HL-60 (cell line): ENCODE data around the gene BMAL1.

Source experiments
- DNase-seq, 2 experiments: peaks; one replicate each; pipeline ENCODE4 v3.0.0-alpha.2; 2010 to 2020; ENCODE audit warnings: low read depth in 1 of 2, low spot score in 1 of 2
- H3K27ac ChIP-seq: fragments of 250-450 bp; sonication (Bioruptor Pico); replicated peaks from 2 replicates; pipeline ENCODE4 v1.5.1; 2020; ENCODE audit warnings: mild to moderate bottlenecking, moderate library complexity
- H3K27me3 ChIP-seq: fragments of 250-450 bp; sonication (Bioruptor Pico); 2 replicates; pipeline ENCODE4 v1.5.1; 2021; ENCODE audit warnings: mild to moderate bottlenecking, moderate library complexity; ENCODE audit not compliant: insufficient read depth, poor library complexity, severe bottlenecking
- H3K4me3 ChIP-seq: replicated peaks from 2 replicates; pipeline ENCODE4 v1.5.1; 2011; ENCODE audit warnings: mild to moderate bottlenecking, control low read depth, low read length; ENCODE audit not compliant: insufficient read depth
- CTCF ChIP-seq: IDR thresholded peaks from one replicate; pipeline ENCODE4 v1.5.1; 2011; ENCODE audit warnings: low read length, control low read depth, inconsistent platforms; ENCODE audit not compliant: insufficient read depth
- GABPA ChIP-seq: IDR thresholded peaks from 2 replicates; pipeline ENCODE4 v1.6.1; 2012; ENCODE audit warnings: low read depth
- POLR2AphosphoS5 ChIP-seq: IDR thresholded peaks from 2 replicates; pipeline ENCODE4 v1.6.1; 2012; ENCODE audit warnings: low read depth
- REST ChIP-seq: IDR thresholded peaks from 2 replicates; pipeline ENCODE4 v1.6.1; 2012; ENCODE audit warnings: low read depth; ENCODE audit not compliant: insufficient replicate concordance
- SPI1 ChIP-seq: IDR thresholded peaks from 2 replicates; pipeline ENCODE4 v1.6.1; 2012; ENCODE audit warnings: low read depth, mild to moderate bottlenecking, borderline replicate concordance

BMAL1 gene

GRCh38 chr11:13287681-13288080 lies 10.1 kb downstream of the BMAL1 start:
- TF ChIP-seq GABPA, result no peak
- no peak for TF ChIP-seq CTCF
- TF ChIP-seq SPI1, result no peak
- no peak overlapping the region for H3K27ac ChIP-seq

GRCh38 chr11:13288375-13289029 lies 10.9 kb downstream of the BMAL1 start:
- H3K27ac ChIP-seq, result no peak overlapping the region
- TF ChIP-seq CTCF, result no peak
- TF ChIP-seq GABPA, result no peak
- TF ChIP-seq REST, result no peak
- no peak for TF ChIP-seq POLR2AphosphoS5
- TF ChIP-seq SPI1, result no peak
- H3K27me3 ChIP-seq, result no peaks in the 10 kb centered on the region
- DNase-seq, result no peak
- no peak overlapping the region for H3K4me3 ChIP-seq

More at GRCh38 chr11:13287681-13288080, 10.1 kb downstream of the BMAL1 start:
- DNase-seq, result no peak
- H3K27me3 ChIP-seq, result no peaks in the 10 kb centered on the region
- H3K4me3 ChIP-seq, result no peak overlapping the region

GRCh38 chr11:13289081-13289480 lies 11.5 kb downstream of the BMAL1 start:
- peak; percentile 90 for TF ChIP-seq REST
- TF ChIP-seq CTCF, result no peak
- no peak for TF ChIP-seq POLR2AphosphoS5
- TF ChIP-seq SPI1, result no peak
- DNase-seq, result no peak

More at GRCh38 chr11:13289081-13289480, 11.5 kb downstream of the BMAL1 start:
- H3K27me3 ChIP-seq, result no peaks in the 10 kb centered on the region
- no peak overlapping the region for H3K4me3 ChIP-seq
- H3K27ac ChIP-seq, result no peak overlapping the region
